ENCODE results near the gene EPDR1.

DNA sequence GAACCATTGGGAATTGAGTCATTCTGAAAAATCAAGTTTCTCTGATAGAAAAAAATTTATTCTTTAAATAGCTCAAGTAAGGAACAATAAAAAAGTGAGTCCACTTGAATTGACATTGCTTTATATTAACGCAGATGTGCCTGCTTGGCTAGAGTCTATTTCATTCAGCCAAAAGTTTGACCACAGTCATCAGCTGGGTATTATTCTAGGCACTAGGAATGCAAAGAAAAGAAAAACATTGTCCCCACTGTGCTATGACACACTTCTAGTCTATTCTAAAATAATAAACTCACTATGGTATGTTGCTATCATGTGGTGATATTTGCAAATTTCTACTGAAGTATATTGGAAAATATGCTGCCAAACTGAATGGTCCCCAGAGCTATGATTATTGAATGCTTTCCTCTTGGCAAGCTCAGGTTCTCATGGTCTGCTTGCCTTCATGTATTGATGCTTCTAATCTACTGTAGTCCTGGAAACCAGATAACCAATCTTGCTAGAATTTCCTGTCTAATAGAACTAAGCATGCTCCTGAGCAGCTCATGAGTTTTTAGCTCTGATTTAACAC, 12.1 kb upstream of the EPDR1 start:
- TF ChIP-seq NFRKB (IDR thresholded peaks at IDR 0.05) (no peak), FOXA1 (IDR thresholded peaks at IDR 0.05) (no peak), ARNT (IDR thresholded peaks at IDR 0.05) (no peak), LEF1 (IDR thresholded peaks at IDR 0.05; ENCODE audit: borderline replicate concordance) (no peak), TARDBP (IDR thresholded peaks at IDR 0.05) (no peak), FOXM1 (IDR thresholded peaks at IDR 0.05; ENCODE audit: borderline replicate concordance) (no peak), ZNF384 (IDR thresholded peaks at IDR 0.05) (no peak), L3MBTL2 (conservative IDR thresholded peaks at IDR 0.05) (no peak), BHLHE40 (IDR thresholded peaks at IDR 0.05; ENCODE audit: borderline replicate concordance) (no peak), HDGF (IDR thresholded peaks at IDR 0.05; ENCODE audit: borderline replicate concordance) (no peak)

Data from HEK293T (cell line).